ENCODE data around the gene GABARAPL2. TPM values are rescaled to one million over a fixed set of nuclear protein-coding genes. Genes with fewer than 3 reads are reported as not detected.

Gene GABARAPL2
- polyA plus RNA-seq, 1 donor from 2014 or later = 344 TPM

GRCh38 chr16:75603241-75603640 lies 37.1 kb downstream of the GABARAPL2 start:
- Histone ChIP-seq H4K20me1 (ENCODE audit: insufficient read depth) (no peaks in the 10 kb centered on the region), H3K9me2 (ENCODE audit: insufficient read depth, low read length) (no peaks in the 10 kb centered on the region), H2AFZ (ENCODE audit: low read depth, low read length) (no peak overlapping the region), H3K9ac (ENCODE audit: low read length) (no peak overlapping the region), H3K27me3 (ENCODE audit: insufficient read depth, low read depth, low read length) (no peaks in the 10 kb centered on the region), H3K9me3 (ENCODE audit: low read length) (peaks cover 3% of the 10 kb centered on the region), H3K79me2 (replicated peaks; ENCODE audit: insufficient read depth, low read length) (no peaks in the 10 kb centered on the region), H3K4me2 (ENCODE audit: low read length) (no peak overlapping the region), H3K27ac (ENCODE audit: low read length) (no peak overlapping the region), H3K4me3 (ENCODE audit: low read length) (no peak overlapping the region), H3K36me3 (ENCODE audit: insufficient read depth, low read length) (peaks cover 17% of the 10 kb centered on the region), H3F3A (ENCODE audit: insufficient read depth, low read length, poor library complexity, severe bottlenecking) (no peaks in the 10 kb centered on the region)
- TF ChIP-seq, protein P1, sequence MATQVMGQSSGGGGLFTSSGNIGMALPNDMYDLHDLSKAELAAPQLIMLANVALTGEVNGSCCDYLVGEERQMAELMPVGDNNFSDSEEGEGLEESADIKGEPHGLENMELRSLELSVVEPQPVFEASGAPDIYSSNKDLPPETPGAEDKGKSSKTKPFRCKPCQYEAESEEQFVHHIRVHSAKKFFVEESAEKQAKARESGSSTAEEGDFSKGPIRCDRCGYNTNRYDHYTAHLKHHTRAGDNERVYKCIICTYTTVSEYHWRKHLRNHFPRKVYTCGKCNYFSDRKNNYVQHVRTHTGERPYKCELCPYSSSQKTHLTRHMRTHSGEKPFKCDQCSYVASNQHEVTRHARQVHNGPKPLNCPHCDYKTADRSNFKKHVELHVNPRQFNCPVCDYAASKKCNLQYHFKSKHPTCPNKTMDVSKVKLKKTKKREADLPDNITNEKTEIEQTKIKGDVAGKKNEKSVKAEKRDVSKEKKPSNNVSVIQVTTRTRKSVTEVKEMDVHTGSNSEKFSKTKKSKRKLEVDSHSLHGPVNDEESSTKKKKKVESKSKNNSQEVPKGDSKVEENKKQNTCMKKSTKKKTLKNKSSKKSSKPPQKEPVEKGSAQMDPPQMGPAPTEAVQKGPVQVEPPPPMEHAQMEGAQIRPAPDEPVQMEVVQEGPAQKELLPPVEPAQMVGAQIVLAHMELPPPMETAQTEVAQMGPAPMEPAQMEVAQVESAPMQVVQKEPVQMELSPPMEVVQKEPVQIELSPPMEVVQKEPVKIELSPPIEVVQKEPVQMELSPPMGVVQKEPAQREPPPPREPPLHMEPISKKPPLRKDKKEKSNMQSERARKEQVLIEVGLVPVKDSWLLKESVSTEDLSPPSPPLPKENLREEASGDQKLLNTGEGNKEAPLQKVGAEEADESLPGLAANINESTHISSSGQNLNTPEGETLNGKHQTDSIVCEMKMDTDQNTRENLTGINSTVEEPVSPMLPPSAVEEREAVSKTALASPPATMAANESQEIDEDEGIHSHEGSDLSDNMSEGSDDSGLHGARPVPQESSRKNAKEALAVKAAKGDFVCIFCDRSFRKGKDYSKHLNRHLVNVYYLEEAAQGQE (IDR thresholded peaks at IDR 0.05; ENCODE audit: borderline replicate concordance) = no peak
- TF ChIP-seq SMC3 (conservative IDR thresholded peaks at IDR 0.05; ENCODE audit: poor library complexity) (no peak), RAD21 (conservative IDR thresholded peaks at IDR 0.05) (no peak), TAF1 (IDR thresholded peaks at IDR 0.05; ENCODE audit: low read depth) (no peak), EZH2 (IDR thresholded peaks at IDR 0.05; ENCODE audit: borderline replicate concordance, insufficient read depth, low read length, poor library complexity, severe bottlenecking) (no peak)
- TF ChIP-seq, protein P2, sequence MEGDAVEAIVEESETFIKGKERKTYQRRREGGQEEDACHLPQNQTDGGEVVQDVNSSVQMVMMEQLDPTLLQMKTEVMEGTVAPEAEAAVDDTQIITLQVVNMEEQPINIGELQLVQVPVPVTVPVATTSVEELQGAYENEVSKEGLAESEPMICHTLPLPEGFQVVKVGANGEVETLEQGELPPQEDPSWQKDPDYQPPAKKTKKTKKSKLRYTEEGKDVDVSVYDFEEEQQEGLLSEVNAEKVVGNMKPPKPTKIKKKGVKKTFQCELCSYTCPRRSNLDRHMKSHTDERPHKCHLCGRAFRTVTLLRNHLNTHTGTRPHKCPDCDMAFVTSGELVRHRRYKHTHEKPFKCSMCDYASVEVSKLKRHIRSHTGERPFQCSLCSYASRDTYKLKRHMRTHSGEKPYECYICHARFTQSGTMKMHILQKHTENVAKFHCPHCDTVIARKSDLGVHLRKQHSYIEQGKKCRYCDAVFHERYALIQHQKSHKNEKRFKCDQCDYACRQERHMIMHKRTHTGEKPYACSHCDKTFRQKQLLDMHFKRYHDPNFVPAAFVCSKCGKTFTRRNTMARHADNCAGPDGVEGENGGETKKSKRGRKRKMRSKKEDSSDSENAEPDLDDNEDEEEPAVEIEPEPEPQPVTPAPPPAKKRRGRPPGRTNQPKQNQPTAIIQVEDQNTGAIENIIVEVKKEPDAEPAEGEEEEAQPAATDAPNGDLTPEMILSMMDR (IDR thresholded peaks at IDR 0.05; ENCODE audit: poor library complexity, severe bottlenecking) = no peak

- Histone ChIP-seq H3K36me3 (ENCODE audit: insufficient read depth, low read length) (peaks cover 16% of the 10 kb centered on the region), H4K20me1 (ENCODE audit: insufficient read depth) (no peaks in the 10 kb centered on the region), H3K27me3 (ENCODE audit: insufficient read depth, low read depth, low read length) (no peaks in the 10 kb centered on the region), H3K9ac (ENCODE audit: low read length) (no peak overlapping the region), H3K9me2 (ENCODE audit: insufficient read depth, low read length) (no peaks in the 10 kb centered on the region), H3K4me2 (ENCODE audit: low read length) (no peak overlapping the region), H3K79me2 (replicated peaks; ENCODE audit: insufficient read depth, low read length) (no peaks in the 10 kb centered on the region), H3K27ac (ENCODE audit: low read length) (no peak overlapping the region), H2AFZ (ENCODE audit: low read depth, low read length) (no peak overlapping the region), H3K4me3 (ENCODE audit: low read length) (no peak overlapping the region), H3K9me3 (ENCODE audit: low read length) (peaks cover 3% of the 10 kb centered on the region), H3F3A (ENCODE audit: insufficient read depth, low read length, poor library complexity, severe bottlenecking) (no peaks in the 10 kb centered on the region)
- TF ChIP-seq EP300 (conservative IDR thresholded peaks at IDR 0.05; ENCODE audit: poor library complexity, severe bottlenecking) (no peak), SMC3 (conservative IDR thresholded peaks at IDR 0.05; ENCODE audit: poor library complexity) (no peak), EZH2 (IDR thresholded peaks at IDR 0.05; ENCODE audit: borderline replicate concordance, insufficient read depth, low read length, poor library complexity, severe bottlenecking) (no peak), POLR2AphosphoS5 (IDR thresholded peaks at IDR 0.05) (no peak), TAF1 (IDR thresholded peaks at IDR 0.05; ENCODE audit: low read depth) (no peak), MXI1 (conservative IDR thresholded peaks at IDR 0.05; ENCODE audit: poor library complexity, severe bottlenecking) (no peak), RAD21 (conservative IDR thresholded peaks at IDR 0.05) (no peak)
- TF ChIP-seq, protein P2 (IDR thresholded peaks at IDR 0.05; ENCODE audit: poor library complexity, severe bottlenecking) = no peak
- TF ChIP-seq, protein P1 (IDR thresholded peaks at IDR 0.05; ENCODE audit: borderline replicate concordance) = no peak
Observed at GRCh38 chr16:75606507-75606906, 40.3 kb downstream of the GABARAPL2 start.

Data from neural cell (in vitro differentiated cells).